GM10248 (cell line): ENCODE measurements around the gene NHP2.
"Not testable (repeated sequence)": the region's sequence is repeated elsewhere in the genome, so short reads cannot be mapped to it uniquely, and the experiment has no call there.

Source experiments
- CTCF ChIA-PET: fragments of 300-600 bp; sonication (Branson Sonifier 250); formaldehyde crosslinking; extraction: SDS; loops from one replicate; lab custom pipeline; 2021; ENCODE audit warnings: antibody characterized with exemption; lab: Yijun Ruan, JAX
- POLR2A ChIA-PET: fragments of 350-650 bp; sonication (Branson Sonifier 250); formaldehyde crosslinking; extraction: SDS; loops from one replicate; lab custom pipeline; 2020; ENCODE audit warnings: antibody characterized with exemption; lab: Yijun Ruan, JAX
- DNase-seq: peaks from one replicate; pipeline ENCODE4 v3.0.0; 2012; ENCODE audit errors: extremely low spot score
- CTCF ChIP-seq: IDR thresholded peaks from 2 replicates; pipeline ENCODE4 v1.5.1; 2012; ENCODE audit warnings: mild to moderate bottlenecking, low read depth; ENCODE audit errors: extremely low read depth, missing control alignments, control extremely low read depth

The NHP2 gene

GRCh38 chr5:178153530-178154340 is at the start of gene NHP2:
Gene NHP2, minus strand, starts transcription at chr5:178153885. Its CDS starts 68 bp downstream, at chr5:178153817.
- ChIA-PET CTCF (interaction anchor here (0.9 to 9.3 kb wide), 10 partner anchors 8 to 77 kb away, joined by 3 to 73 read pairs (median 3); no protein-coding TSS in a partner anchor), POLR2A (interaction anchor here (0.5 to 0.9 kb wide), 5 partner anchors 16 to 1645 kb away, joined by 3 to 8 read pairs (median 4); partner anchors contain the start of gene HNRNPAB)
- peak; percentile 98 for DNase-seq

GRCh38 chr5:178202541-178202940 is 48.9 kb upstream of the NHP2 start:
- no peak for DNase-seq
- CTCF ChIA-PET = interaction anchor here (1.9 kb wide), 1 partner anchor 127 kb away, joined by 5 read pairs; no protein-coding TSS in a partner anchor
- POLR2A ChIA-PET = no interaction called here
- TF ChIP-seq CTCF = no peak

More at GRCh38 chr5:178153530-178154340, at the start of gene NHP2:
- TF ChIP-seq CTCF = no peak

GRCh38 chr5:178201927-178202235 is 48.2 kb upstream of the NHP2 start:
- ChIA-PET CTCF (interaction anchor here (1.9 kb wide), 1 partner anchor 126 kb away, joined by 5 read pairs; no protein-coding TSS in a partner anchor), POLR2A (interaction anchor here (0.6 kb wide), 1 partner anchor 112 kb away, joined by 6 read pairs; no protein-coding TSS in a partner anchor)
- TF ChIP-seq CTCF = no peak
- DNase-seq = peak; percentile 4

- ChIA-PET CTCF (interaction anchor here (1.9 kb wide), 1 partner anchor 125 kb away, joined by 5 read pairs; no protein-coding TSS in a partner anchor), POLR2A (interaction anchor here (0.6 kb wide), 1 partner anchor 112 kb away, joined by 6 read pairs; no protein-coding TSS in a partner anchor)
- no peak for TF ChIP-seq CTCF
- DNase-seq = no peak
Measured at GRCh38 chr5:178201221-178201926, 47.7 kb upstream of the NHP2 start.

GRCh38 chr5:178199581-178200434 is 46.1 kb upstream of the NHP2 start:
- CTCF ChIA-PET = interaction anchor here (1.2 kb wide), 1 partner anchor 124 kb away, joined by 3 read pairs; no protein-coding TSS in a partner anchor
- peak; percentile 6 for DNase-seq
- TF ChIP-seq CTCF = no peak
- POLR2A ChIA-PET = no interaction called here

- DNase-seq = no peak
- CTCF ChIA-PET = no interaction called here
- POLR2A ChIA-PET = no interaction called here
- no peak for TF ChIP-seq CTCF
Measured at GRCh38 chr5:178198706-178199105, 45.0 kb upstream of the NHP2 start.

- CTCF ChIA-PET, POLR2A ChIA-PET, DNase-seq: not testable (repeated sequence)
Measured at GRCh38 chr5:178198151-178198550, 44.5 kb upstream of the NHP2 start.
